HepG2 (cell line): ENCODE results near the gene TBX3. TPM values are rescaled to one million over a fixed set of nuclear protein-coding genes. Genes with fewer than 3 reads are reported as not detected.

Source experiments
- ARNT ChIP-seq: fragments of 450-650 bp; IDR thresholded peaks from 2 replicates; pipeline ENCODE4 v1.6.1; 2017
- BCL6 ChIP-seq: IDR thresholded peaks from 2 replicates; pipeline ENCODE4 v1.6.1; 2016; ENCODE audit warnings: missing genetic modification reagents, missing compliant biosample characterization
- CCAR2 ChIP-seq: fragments of 200-400 bp; formaldehyde crosslinking; optimal IDR thresholded peaks from 2 replicates; pipeline ENCODE3; 2018; ENCODE audit warnings: low read depth, mild to moderate bottlenecking, low read length, moderate library complexity
- DPF2 ChIP-seq: sonication (generic); formaldehyde crosslinking; IDR thresholded peaks from 2 replicates; pipeline ENCODE4 v1.4.0; 2020; ENCODE audit warnings: mild to moderate bottlenecking, low read depth, missing genetic modification reagents, borderline replicate concordance
- ETV6 ChIP-seq: sonication (generic); formaldehyde crosslinking; conservative IDR thresholded peaks from 2 replicates; pipeline ENCODE4 v1.4.0; 2020; ENCODE audit warnings: missing genetic modification reagents
- FOXA1 ChIP-seq, 2 experiments: fragments of 450-650 bp in 1 of 2; sonication (generic) in 1 of 2; formaldehyde crosslinking in 1 of 2; IDR thresholded peaks; 2 replicates each; pipeline versions ENCODE4 v1.4.0 to v1.6.1; 2016 to 2020; ENCODE audit warnings: missing genetic modification reagents in 1 of 2
- GTF3A ChIP-seq: sonication (generic); formaldehyde crosslinking; conservative IDR thresholded peaks from 2 replicates; pipeline ENCODE4 v1.4.0; 2020; ENCODE audit warnings: mild to moderate bottlenecking, missing genetic modification reagents
- MAFG ChIP-seq: sonication (generic); formaldehyde crosslinking; IDR thresholded peaks from 2 replicates; pipeline ENCODE4 v1.5.1; 2020; ENCODE audit warnings: mild to moderate bottlenecking, missing genetic modification reagents
- MBD4 ChIP-seq: IDR thresholded peaks from 2 replicates; pipeline ENCODE4 v1.6.1; 2012; ENCODE audit warnings: low read length, inconsistent platforms, borderline replicate concordance
- NCOA2 ChIP-seq: sonication (generic); formaldehyde crosslinking; IDR thresholded peaks from 2 replicates; pipeline ENCODE4 v1.8.0; 2022; ENCODE audit warnings: inconsistent platforms
- PHB2 ChIP-seq: fragments of 450-650 bp; IDR thresholded peaks from 2 replicates; pipeline ENCODE4 v1.6.1; 2018; ENCODE audit not compliant: partially characterized antibody
- POLR2A ChIP-seq, 2 experiments: IDR thresholded peaks; 2 replicates each; pipeline ENCODE4 v1.6.1; 2011; ENCODE audit warnings: low read depth in 2 of 2, low read length in 2 of 2, mild to moderate bottlenecking in 1 of 2, moderate library complexity in 1 of 2; ENCODE audit not compliant: insufficient read depth in 1 of 2
- RXRA ChIP-seq: sonication (generic); formaldehyde crosslinking; IDR thresholded peaks from 2 replicates; pipeline ENCODE4 v1.5.1; 2020; ENCODE audit warnings: missing genetic modification reagents
- SNAPC4 ChIP-seq: sonication (generic); formaldehyde crosslinking; IDR thresholded peaks from 2 replicates; pipeline ENCODE4 v1.4.0; 2020; ENCODE audit warnings: mild to moderate bottlenecking, missing genetic modification reagents
- SNRNP70 ChIP-seq: fragments of 200-400 bp; formaldehyde crosslinking; IDR thresholded peaks from 2 replicates; pipeline ENCODE4 v1.6.1; 2017; ENCODE audit warnings: mild to moderate bottlenecking, low read depth, low read length, moderate library complexity
- TOE1 ChIP-seq: sonication (generic); formaldehyde crosslinking; IDR thresholded peaks from 2 replicates; pipeline ENCODE4 v1.4.0; 2020; ENCODE audit warnings: mild to moderate bottlenecking, missing genetic modification reagents
- ZNF205 ChIP-seq: IDR thresholded peaks from 2 replicates; pipeline ENCODE4 v1.6.1; 2018; ENCODE audit warnings: missing biosample characterization, missing genetic modification reagents
- ZNF281 ChIP-seq: sonication (generic); formaldehyde crosslinking; IDR thresholded peaks from 2 replicates; pipeline ENCODE4 v1.4.0; 2020; ENCODE audit warnings: missing genetic modification reagents, borderline replicate concordance
- ZNF350 ChIP-seq: sonication (generic); formaldehyde crosslinking; IDR thresholded peaks from 2 replicates; pipeline ENCODE4 v1.4.0; 2020; ENCODE audit warnings: mild to moderate bottlenecking, low read depth, missing genetic modification reagents, borderline replicate concordance
- ZNF354B ChIP-seq: sonication (generic); formaldehyde crosslinking; IDR thresholded peaks from 2 replicates; pipeline ENCODE4 v1.8.0; 2022; ENCODE audit warnings: mild to moderate bottlenecking, missing genetic modification reagents
- ZNF510 ChIP-seq: sonication (generic); formaldehyde crosslinking; IDR thresholded peaks from 2 replicates; pipeline ENCODE4 v1.4.0; 2020; ENCODE audit warnings: low read depth, mild to moderate bottlenecking, missing genetic modification reagents
- ZNF576 ChIP-seq: sonication (generic); formaldehyde crosslinking; IDR thresholded peaks from 2 replicates; pipeline ENCODE4 v1.4.0; 2020; ENCODE audit warnings: mild to moderate bottlenecking, missing genetic modification reagents
- ZNF720 ChIP-seq: sonication (generic); formaldehyde crosslinking; IDR thresholded peaks from 2 replicates; pipeline ENCODE4 v1.4.0; 2020; ENCODE audit warnings: missing genetic modification reagents
- polyA plus RNA-seq, 8 experiments: library from polyadenylated mRNA; depleted of rRNA in 3 of 8; stranded (reverse) in 7 of 8; unstranded in 1 of 8; fragments of >200 nt; fragmentation: Illumina TruSeq in 4 of 8; extraction: Trizol in 4 of 8; gene quantifications; 2 replicates each; pipeline versions ENCODE4 v1.2.1 to v1.2.3, GENCODE V29; 2011 to 2016; ENCODE audit warnings: low read depth in 4 of 8, missing spikeins in 1 of 8, mixed read lengths in 1 of 8; ENCODE audit not compliant: insufficient read depth in 1 of 8
- total RNA-seq, 5 experiments: library from RNA; depleted of rRNA; stranded (reverse); fragments of >200 nt; fragmentation: Illumina TruSeq; extraction: Trizol; gene quantifications; 2 replicates each; pipeline ENCODE4 v1.2.3, GENCODE V29; 2016; ENCODE audit warnings: low read depth in 1 of 5

TBX3 gene
- total and polyA plus RNA-seq, 2 of the 13 experiments (the other 11 are each of a cell fraction or from before 2014, with no cell fraction given): 27.1 to 42.4 TPM

- TF ChIP-seq DPF2: no peak
- no peak for TF ChIP-seq FOXA1 (IDR thresholded peaks at IDR 0.05)
- TF ChIP-seq FOXA1 (CRISPR knock-in tag; IDR thresholded peaks at IDR 0.05): no peak
- TF ChIP-seq ZNF720: no peak
- no peak for TF ChIP-seq ZNF205 (CRISPR knock-in tag)
- TF ChIP-seq ZNF576 (CRISPR knock-in tag): no peak
- 0 out of 2 replicates have a peak, but pooled peaks have one; percentile 51 for TF ChIP-seq SNAPC4 (CRISPR knock-in tag)
- peak; percentile 34 for TF ChIP-seq BCL6 (CRISPR knock-in tag)
- no peak for TF ChIP-seq ZNF354B (CRISPR knock-in tag)
- TF ChIP-seq GTF3A (CRISPR knock-in tag): no peak
- peak in 1 of 2 experiments; percentile 29; a peak in 1 of 4 replicates for TF ChIP-seq POLR2A (IDR thresholded peaks at IDR 0.05; ENCODE audit: insufficient read depth in 1 of 2, low read depth in 2 of 2, low read length in 2 of 2)
- no peak for TF ChIP-seq PHB2
- TF ChIP-seq ZNF281: no peak
- TF ChIP-seq TOE1: no peak
- peak; percentile 48; the same call in 1 of the 2 replicates for TF ChIP-seq RXRA (CRISPR knock-in tag)
- TF ChIP-seq SNRNP70: no peak
- TF ChIP-seq ARNT: no peak
- TF ChIP-seq NCOA2 (CRISPR knock-in tag): no peak; the same call in 1 of the 2 replicates
- no peak for TF ChIP-seq ETV6 (CRISPR knock-in tag)
- no peak for TF ChIP-seq ZNF510
- no peak for TF ChIP-seq ZNF350 (CRISPR knock-in tag)
- TF ChIP-seq MBD4: no peak
- TF ChIP-seq CCAR2: no peak
- TF ChIP-seq MAFG: no peak
Observed at GRCh38 chr12:114668151-114668885, 15.7 kb downstream of the TBX3 start (continued).
